C4-2B (cell line): Measurements from ENCODE around the gene EVI2A.

Experiments
- CTCF ChIP-seq: fragments of 450-650 bp; conservative IDR thresholded peaks from 2 replicates; pipeline ENCODE4 v1.5.1; 2017; ENCODE audit warnings: mild to moderate bottlenecking
- ZFX ChIP-seq: fragments of 450-650 bp; IDR thresholded peaks from 2 replicates; pipeline ENCODE4 v1.6.1; 2017

DNA sequence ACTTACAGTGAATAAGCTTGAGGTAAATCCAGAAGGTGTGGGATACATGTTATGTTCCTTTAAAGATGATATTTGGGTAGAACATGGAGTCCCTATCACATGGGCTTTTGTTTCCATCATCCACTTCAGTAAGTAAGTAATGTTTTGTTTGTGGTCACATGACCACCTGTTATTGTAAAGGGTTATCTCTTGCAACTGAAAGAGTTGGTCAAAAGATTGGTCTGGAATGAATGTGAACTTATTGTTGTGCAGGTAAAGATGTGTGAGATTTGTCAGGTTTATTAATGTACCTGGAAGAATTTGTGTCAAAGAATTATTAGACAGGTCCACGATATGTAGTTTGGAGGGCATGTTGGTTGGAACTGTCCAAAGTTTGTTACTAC is 25.9 kb downstream of the EVI2A start:
- no peak for TF ChIP-seq CTCF
- TF ChIP-seq ZFX: no peak
